ENCODE data around the gene ADAM19. TPM values are rescaled to one million over a fixed set of nuclear protein-coding genes. Genes with fewer than 3 reads are reported as not detected.
A peak's percentile ranks its signal among the peaks of the same experiment; 100 is the strongest.

ADAM19 gene
- total RNA-seq, 1 donor from 2014 or later: 176 TPM

- TF ChIP-seq CTCF (IDR thresholded peaks at IDR 0.05; ENCODE audit: unreplicated experiment): no peak
- H3K36me3 Mint-ChIP-seq (ENCODE audit: low read depth, unreplicated experiment): peaks cover 49% of the 10 kb centered on the region
Observed at GRCh38 chr5:157568720-157569119, 6.9 kb downstream of the ADAM19 start.

GRCh38 chr5:157568222-157568621 lies 7.4 kb downstream of the ADAM19 start:
- no peak for TF ChIP-seq CTCF (IDR thresholded peaks at IDR 0.05; ENCODE audit: unreplicated experiment)

More at GRCh38 chr5:157568720-157569119, 6.9 kb downstream of the ADAM19 start:
- Mint-ChIP-seq H3K27me3 (ENCODE audit: unreplicated experiment) (peaks cover 7% of the 10 kb centered on the region), H3K9me3 (ENCODE audit: unreplicated experiment) (no peaks in the 10 kb centered on the region), H3K4me3 (ENCODE audit: unreplicated experiment) (no peak overlapping the region), H3K4me1 (ENCODE audit: unreplicated experiment) (peaks cover 80% of the 10 kb centered on the region), H3K27ac (ENCODE audit: unreplicated experiment) (peak overlapping the region; percentile 94)
- DNase-seq (ENCODE audit: low spot score): peak; percentile 33

GRCh38 chr5:157566902-157567489 lies 8.6 kb downstream of the ADAM19 start:
- no peak for TF ChIP-seq CTCF (IDR thresholded peaks at IDR 0.05; ENCODE audit: unreplicated experiment)
- Mint-ChIP-seq H3K27ac (ENCODE audit: unreplicated experiment) (peak overlapping the region; percentile 81), H3K4me1 (ENCODE audit: unreplicated experiment) (peaks cover 83% of the 10 kb centered on the region), H3K27me3 (ENCODE audit: unreplicated experiment) (peaks cover 11% of the 10 kb centered on the region), H3K36me3 (ENCODE audit: low read depth, unreplicated experiment) (peaks cover 60% of the 10 kb centered on the region), H3K4me3 (ENCODE audit: unreplicated experiment) (peak overlapping the region; percentile 42), H3K9me3 (ENCODE audit: unreplicated experiment) (no peaks in the 10 kb centered on the region)
- DNase-seq (ENCODE audit: low spot score): no peak

More at GRCh38 chr5:157568222-157568621, 7.4 kb downstream of the ADAM19 start:
- H3K4me1 Mint-ChIP-seq (ENCODE audit: unreplicated experiment): peaks cover 81% of the 10 kb centered on the region
- peaks cover 11% of the 10 kb centered on the region for H3K27me3 Mint-ChIP-seq (ENCODE audit: unreplicated experiment)
- H3K27ac Mint-ChIP-seq (ENCODE audit: unreplicated experiment): peak overlapping the region; percentile 72
- H3K4me3 Mint-ChIP-seq (ENCODE audit: unreplicated experiment): peak overlapping the region; percentile 31
- DNase-seq (ENCODE audit: low spot score): no peak
- no peaks in the 10 kb centered on the region for H3K9me3 Mint-ChIP-seq (ENCODE audit: unreplicated experiment)
- H3K36me3 Mint-ChIP-seq (ENCODE audit: low read depth, unreplicated experiment): peaks cover 52% of the 10 kb centered on the region

- no peak for DNase-seq (ENCODE audit: low spot score)
- H3K27me3 Mint-ChIP-seq (ENCODE audit: unreplicated experiment): peaks cover 11% of the 10 kb centered on the region
- no peaks in the 10 kb centered on the region for H3K9me3 Mint-ChIP-seq (ENCODE audit: unreplicated experiment)
- peaks cover 83% of the 10 kb centered on the region for H3K4me1 Mint-ChIP-seq (ENCODE audit: unreplicated experiment)
- H3K27ac Mint-ChIP-seq (ENCODE audit: unreplicated experiment): peak overlapping the region; percentile 81
- TF ChIP-seq CTCF (IDR thresholded peaks at IDR 0.05; ENCODE audit: unreplicated experiment): no peak
- peaks cover 56% of the 10 kb centered on the region for H3K36me3 Mint-ChIP-seq (ENCODE audit: low read depth, unreplicated experiment)
- H3K4me3 Mint-ChIP-seq (ENCODE audit: unreplicated experiment): peak overlapping the region; percentile 76
Observed at GRCh38 chr5:157563929-157564716, 11.5 kb downstream of the ADAM19 start.
